ENCODE data around the gene CFHR4. TPM values are rescaled to one million over a fixed set of nuclear protein-coding genes. Genes with fewer than 3 reads are reported as not detected.

Gene CFHR4
- total RNA-seq, 1 experiment from 2014 or later = not detected

DNA sequence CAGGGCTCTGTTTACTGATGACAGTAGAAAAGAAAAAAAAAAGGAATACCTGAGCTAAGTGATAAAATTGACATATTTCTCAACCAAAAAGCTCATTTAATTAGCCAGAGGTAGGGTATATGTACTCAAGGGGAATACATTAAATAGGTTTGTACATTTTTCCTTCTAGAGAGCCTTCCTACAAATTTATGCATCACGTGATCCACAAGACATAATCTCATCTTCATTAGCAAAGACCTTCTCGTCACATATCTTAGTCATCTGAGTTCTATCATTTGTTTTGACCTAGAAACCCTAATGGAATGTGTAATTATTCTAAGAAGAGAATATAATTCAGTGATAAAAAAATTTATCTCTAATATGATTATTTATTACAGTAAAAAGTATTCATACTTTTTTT lies 30.7 kb upstream of the CFHR4 start:
- peaks cover 6% of the 10 kb centered on the region for H3K27me3 Mint-ChIP-seq (ENCODE audit: insufficient read depth, unreplicated experiment)
- H3K27me3 ChIP-seq (replicated peaks; ENCODE audit: control insufficient read depth, insufficient read depth, low read length) = no peaks in the 10 kb centered on the region
- intact Hi-C loops (cut with micrococcal nuclease; ENCODE audit: unreplicated experiment) = no loop called here
- TF ChIP-seq, protein P1, sequence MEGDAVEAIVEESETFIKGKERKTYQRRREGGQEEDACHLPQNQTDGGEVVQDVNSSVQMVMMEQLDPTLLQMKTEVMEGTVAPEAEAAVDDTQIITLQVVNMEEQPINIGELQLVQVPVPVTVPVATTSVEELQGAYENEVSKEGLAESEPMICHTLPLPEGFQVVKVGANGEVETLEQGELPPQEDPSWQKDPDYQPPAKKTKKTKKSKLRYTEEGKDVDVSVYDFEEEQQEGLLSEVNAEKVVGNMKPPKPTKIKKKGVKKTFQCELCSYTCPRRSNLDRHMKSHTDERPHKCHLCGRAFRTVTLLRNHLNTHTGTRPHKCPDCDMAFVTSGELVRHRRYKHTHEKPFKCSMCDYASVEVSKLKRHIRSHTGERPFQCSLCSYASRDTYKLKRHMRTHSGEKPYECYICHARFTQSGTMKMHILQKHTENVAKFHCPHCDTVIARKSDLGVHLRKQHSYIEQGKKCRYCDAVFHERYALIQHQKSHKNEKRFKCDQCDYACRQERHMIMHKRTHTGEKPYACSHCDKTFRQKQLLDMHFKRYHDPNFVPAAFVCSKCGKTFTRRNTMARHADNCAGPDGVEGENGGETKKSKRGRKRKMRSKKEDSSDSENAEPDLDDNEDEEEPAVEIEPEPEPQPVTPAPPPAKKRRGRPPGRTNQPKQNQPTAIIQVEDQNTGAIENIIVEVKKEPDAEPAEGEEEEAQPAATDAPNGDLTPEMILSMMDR (IDR thresholded peaks at IDR 0.05; ENCODE audit: insufficient read depth in 1 of 2, low read depth in 1 of 2, low read length in 1 of 2, severe bottlenecking in 1 of 2, unreplicated experiment in 1 of 2) = no peak
- no peaks in the 10 kb centered on the region for H3K4me1 Mint-ChIP-seq (ENCODE audit: low read depth, unreplicated experiment)
- H3K27ac Mint-ChIP-seq (ENCODE audit: unreplicated experiment) = no peak overlapping the region
- BruUV-seq (replicated peaks) = no TSS peak
- H3K4me3 ChIP-seq (ENCODE audit: low read depth, low read length) = no peak overlapping the region
- H3K4me3 Mint-ChIP-seq (ENCODE audit: unreplicated experiment) = no peak overlapping the region
- H3K36me3 ChIP-seq (ENCODE audit: control insufficient read depth, insufficient read depth, low read length) = no peaks in the 10 kb centered on the region
- ChIA-PET CTCF (no interaction called here), POLR2A (no interaction called here)
- DNase-seq = no peak
- H3K9me3 ChIP-seq = no peaks in the 10 kb centered on the region
- no peaks in the 10 kb centered on the region for H3K4me1 ChIP-seq
- H3K9me3 Mint-ChIP-seq (ENCODE audit: unreplicated experiment) = peaks cover 9% of the 10 kb centered on the region
- H3K36me3 Mint-ChIP-seq (ENCODE audit: insufficient read depth, unreplicated experiment) = no peaks in the 10 kb centered on the region

DNA sequence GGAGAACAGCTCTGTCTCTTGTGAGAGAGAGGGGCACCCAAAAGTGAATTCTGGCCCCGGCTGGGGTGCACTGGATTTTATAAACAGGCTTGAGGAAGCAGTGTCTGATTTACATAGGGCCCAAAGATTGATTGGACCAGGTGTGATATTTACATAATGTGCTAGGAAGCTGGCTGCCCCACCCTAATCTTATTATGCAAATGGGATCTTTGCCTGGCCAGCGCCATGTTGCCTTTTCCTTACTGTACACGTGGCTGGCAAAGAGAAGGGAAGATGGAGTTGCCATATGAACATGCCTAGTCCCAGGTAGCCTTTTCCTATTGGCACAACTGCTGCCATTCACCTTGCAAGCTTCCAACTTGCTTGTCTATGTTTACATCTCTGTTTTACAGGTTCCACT lies 29.0 kb upstream of the CFHR4 start:
- H3K9me3 ChIP-seq = no peaks in the 10 kb centered on the region
- no peaks in the 10 kb centered on the region for H3K36me3 Mint-ChIP-seq (ENCODE audit: insufficient read depth, unreplicated experiment)
- H3K9me3 Mint-ChIP-seq (ENCODE audit: unreplicated experiment) = peaks cover 9% of the 10 kb centered on the region
- intact Hi-C loops (cut with micrococcal nuclease; ENCODE audit: unreplicated experiment) = no loop called here
- no peaks in the 10 kb centered on the region for H3K4me1 Mint-ChIP-seq (ENCODE audit: low read depth, unreplicated experiment)
- H3K4me3 Mint-ChIP-seq (ENCODE audit: unreplicated experiment) = no peak overlapping the region
- TF ChIP-seq, protein P1 (IDR thresholded peaks at IDR 0.05; ENCODE audit: insufficient read depth in 1 of 2, low read depth in 1 of 2, low read length in 1 of 2, severe bottlenecking in 1 of 2, unreplicated experiment in 1 of 2) = no peak
- H3K4me1 ChIP-seq = no peaks in the 10 kb centered on the region
- no peaks in the 10 kb centered on the region for H3K36me3 ChIP-seq (ENCODE audit: control insufficient read depth, insufficient read depth, low read length)
- no TSS peak for BruUV-seq (replicated peaks)
- no peak overlapping the region for H3K4me3 ChIP-seq (ENCODE audit: low read depth, low read length)
- DNase-seq = no peak
- ChIA-PET POLR2A (no interaction called here), CTCF (no interaction called here)
- no peak overlapping the region for H3K27ac Mint-ChIP-seq (ENCODE audit: unreplicated experiment)
- H3K27me3 ChIP-seq (replicated peaks; ENCODE audit: control insufficient read depth, insufficient read depth, low read length) = no peaks in the 10 kb centered on the region
- peaks cover 6% of the 10 kb centered on the region for H3K27me3 Mint-ChIP-seq (ENCODE audit: insufficient read depth, unreplicated experiment)

DNA sequence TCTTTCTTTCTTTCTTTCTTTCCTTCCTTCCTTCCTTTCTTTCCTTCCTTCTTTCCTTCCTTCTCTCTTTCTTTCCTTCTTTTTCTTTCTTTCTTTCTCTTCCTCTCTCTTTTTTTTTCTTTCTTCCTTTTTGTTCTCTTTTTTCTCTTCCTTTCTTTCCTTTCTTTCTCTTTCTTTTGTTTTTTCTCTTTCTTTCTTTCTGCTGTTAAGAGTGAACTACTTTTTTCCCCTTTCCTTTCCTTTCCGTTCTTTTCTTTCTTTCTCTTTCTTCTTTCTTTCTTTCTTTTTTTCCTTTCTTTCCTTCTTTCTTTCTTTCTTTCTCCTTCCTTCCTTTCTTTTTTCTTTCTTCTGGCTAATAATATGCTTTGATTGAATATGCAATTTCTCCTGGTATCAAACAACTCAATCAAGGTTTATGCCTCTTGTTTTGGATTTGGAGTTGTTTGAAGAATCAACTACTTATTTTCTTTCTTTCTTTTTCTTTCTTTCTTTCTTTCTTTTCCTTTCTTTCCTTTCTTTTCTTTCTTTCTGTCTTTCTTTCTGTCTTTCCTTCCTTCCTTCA lies 27.4 kb upstream of the CFHR4 start:
- Mint-ChIP-seq H3K27ac (ENCODE audit: unreplicated experiment) (no peak overlapping the region), H3K27me3 (ENCODE audit: insufficient read depth, unreplicated experiment) (peaks cover 1% of the 10 kb centered on the region), H3K36me3 (ENCODE audit: insufficient read depth, unreplicated experiment) (no peaks in the 10 kb centered on the region), H3K9me3 (ENCODE audit: unreplicated experiment) (peaks cover 9% of the 10 kb centered on the region), H3K4me3 (ENCODE audit: unreplicated experiment) (no peak overlapping the region), H3K4me1 (ENCODE audit: low read depth, unreplicated experiment) (no peaks in the 10 kb centered on the region)
- Histone ChIP-seq H3K9me3 (no peaks in the 10 kb centered on the region), H3K4me3 (ENCODE audit: low read depth, low read length) (no peak overlapping the region), H3K4me1 (no peaks in the 10 kb centered on the region), H3K27me3 (replicated peaks; ENCODE audit: control insufficient read depth, insufficient read depth, low read length) (no peaks in the 10 kb centered on the region), H3K36me3 (ENCODE audit: control insufficient read depth, insufficient read depth, low read length) (no peaks in the 10 kb centered on the region)
- BruUV-seq (replicated peaks) = no TSS peak
- intact Hi-C loops (cut with micrococcal nuclease; ENCODE audit: unreplicated experiment) = no loop called here
- CTCF ChIA-PET = no interaction called here
- TF ChIP-seq, protein P1 (IDR thresholded peaks at IDR 0.05; ENCODE audit: insufficient read depth in 1 of 2, low read depth in 1 of 2, low read length in 1 of 2, severe bottlenecking in 1 of 2, unreplicated experiment in 1 of 2) = no peak
- no peak for DNase-seq
- POLR2A ChIA-PET = no interaction called here
